DOHH2 (cell line): ENCODE measurements around the gene ZCCHC17.

ENCODE experiments used
- EZH2phosphoT487 ChIP-seq: fragments of 200-600 bp; sonication (generic); IDR thresholded peaks from 2 replicates; pipeline ENCODE4 v1.6.1; 2017; ENCODE audit warnings: borderline replicate concordance, mild to moderate bottlenecking, antibody characterized with exemption, low read length, moderate library complexity, mixed read lengths
- TF ChIP-seq, protein P1 (sequence below): fragments of 200-600 bp; sonication (generic); IDR thresholded peaks from one replicate; pipeline ENCODE4 v1.5.1; 2014; ENCODE audit warnings: antibody characterized with exemption, mild to moderate bottlenecking, low read depth, low read length; ENCODE audit not compliant: poor library complexity, severe bottlenecking

DNA sequence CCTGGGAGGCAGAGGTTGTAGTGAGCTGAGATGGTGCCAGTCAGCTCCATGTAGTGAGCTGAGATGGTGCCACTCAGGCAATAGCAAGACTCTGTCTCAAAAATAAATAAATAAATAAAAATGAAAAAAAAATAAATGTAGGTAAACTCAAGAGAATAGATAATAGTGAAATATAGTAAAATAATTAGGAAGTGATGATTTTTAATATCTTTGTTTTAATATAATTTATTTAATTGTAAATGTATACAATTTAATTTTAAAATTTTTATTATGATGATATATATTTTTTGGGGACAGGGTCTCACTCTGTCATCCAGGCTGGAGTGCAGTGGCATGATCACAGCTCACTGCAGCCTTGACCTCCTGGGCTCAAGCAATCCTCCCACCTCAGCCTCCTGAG, 96.6 kb downstream of the ZCCHC17 start:
- TF ChIP-seq, protein P1, sequence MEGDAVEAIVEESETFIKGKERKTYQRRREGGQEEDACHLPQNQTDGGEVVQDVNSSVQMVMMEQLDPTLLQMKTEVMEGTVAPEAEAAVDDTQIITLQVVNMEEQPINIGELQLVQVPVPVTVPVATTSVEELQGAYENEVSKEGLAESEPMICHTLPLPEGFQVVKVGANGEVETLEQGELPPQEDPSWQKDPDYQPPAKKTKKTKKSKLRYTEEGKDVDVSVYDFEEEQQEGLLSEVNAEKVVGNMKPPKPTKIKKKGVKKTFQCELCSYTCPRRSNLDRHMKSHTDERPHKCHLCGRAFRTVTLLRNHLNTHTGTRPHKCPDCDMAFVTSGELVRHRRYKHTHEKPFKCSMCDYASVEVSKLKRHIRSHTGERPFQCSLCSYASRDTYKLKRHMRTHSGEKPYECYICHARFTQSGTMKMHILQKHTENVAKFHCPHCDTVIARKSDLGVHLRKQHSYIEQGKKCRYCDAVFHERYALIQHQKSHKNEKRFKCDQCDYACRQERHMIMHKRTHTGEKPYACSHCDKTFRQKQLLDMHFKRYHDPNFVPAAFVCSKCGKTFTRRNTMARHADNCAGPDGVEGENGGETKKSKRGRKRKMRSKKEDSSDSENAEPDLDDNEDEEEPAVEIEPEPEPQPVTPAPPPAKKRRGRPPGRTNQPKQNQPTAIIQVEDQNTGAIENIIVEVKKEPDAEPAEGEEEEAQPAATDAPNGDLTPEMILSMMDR = no peak
- TF ChIP-seq EZH2phosphoT487 = no peak
